PC-9 (cell line): ENCODE results near the gene ESM1. TPM values are rescaled to one million over a fixed set of nuclear protein-coding genes. Genes with fewer than 3 reads are reported as not detected.
"Not testable (repeated sequence)": the region's sequence is repeated elsewhere in the genome, so short reads cannot be mapped to it uniquely, and the experiment has no call there.

Experiments used
- BruUV-seq: library from RNA; stranded (reverse); fragments of 400-500 nt; replicated peaks from 2 replicates; lab custom pipeline; 2021; lab: Mats Ljungman, UMichigan
- CTCF ChIA-PET: fragments of 300-600 bp; sonication (Branson Sonifier 250); formaldehyde crosslinking; loops from one replicate; lab custom pipeline; 2022; ENCODE audit warnings: antibody characterized with exemption; lab: Charles Lee
- POLR2A ChIA-PET: fragments of 300-600 bp; sonication (Branson Sonifier 250); formaldehyde crosslinking; loops from one replicate; lab custom pipeline; 2022; ENCODE audit warnings: antibody characterized with exemption; ENCODE audit not compliant: unreplicated experiment; lab: Charles Lee
- DNase-seq, 2 experiments: peaks; one replicate each; pipeline versions ENCODE4 v3.0.0 to v3.0.0-alpha.2; 2015 to 2022; ENCODE audit warnings: mixed read lengths in 1 of 2
- H2AFZ ChIP-seq: fragments of 200-600 bp; sonication (generic); 2 replicates; pipeline ENCODE4 v1.8.1; 2017; ENCODE audit warnings: antibody characterized with exemption
- H3F3A ChIP-seq: fragments of 200-600 bp; sonication (generic); 2 replicates; pipeline ENCODE4 v1.8.1; 2017; ENCODE audit warnings: antibody characterized with exemption, mild to moderate bottlenecking, low read depth; ENCODE audit not compliant: insufficient read depth
- H3K27ac ChIP-seq: fragments of 200-600 bp; sonication (generic); 2 replicates; pipeline ENCODE4 v1.6.1; 2016; ENCODE audit warnings: mixed run types
- H3K27me3 ChIP-seq: fragments of 200-600 bp; sonication (generic); 2 replicates; pipeline ENCODE4 v1.6.1; 2016; ENCODE audit warnings: low read depth, mixed run types; ENCODE audit not compliant: insufficient read depth
- H3K36me3 ChIP-seq: fragments of 200-600 bp; sonication (generic); 2 replicates; pipeline ENCODE4 v1.6.1; 2016; ENCODE audit warnings: low read depth, mixed run types
- H3K4me1 ChIP-seq: fragments of 200-600 bp; sonication (generic); replicated peaks from 2 replicates; pipeline ENCODE4 v1.6.1; 2016; ENCODE audit warnings: mixed run types; ENCODE audit not compliant: insufficient read depth
- H3K4me2 ChIP-seq: fragments of 200-600 bp; sonication (generic); 2 replicates; pipeline ENCODE4 v1.6.1; 2017; ENCODE audit warnings: mixed run types
- H3K4me3 ChIP-seq: fragments of 200-600 bp; sonication (generic); 2 replicates; pipeline ENCODE4 v1.6.1; 2016; ENCODE audit warnings: mixed run types
- H3K79me2 ChIP-seq: fragments of 200-600 bp; sonication (generic); 2 replicates; pipeline ENCODE4 v1.6.1; 2017; ENCODE audit warnings: low read depth, mixed run types
- H3K9me2 ChIP-seq: fragments of 200-600 bp; sonication (generic); 2 replicates; pipeline ENCODE4 v1.8.1; 2017; ENCODE audit warnings: mild to moderate bottlenecking; ENCODE audit not compliant: insufficient read depth
- H3K9me3 ChIP-seq: fragments of 200-600 bp; sonication (generic); 2 replicates; pipeline ENCODE4 v1.8.1; 2016; ENCODE audit warnings: low read depth; ENCODE audit not compliant: insufficient read depth
- H4K20me1 ChIP-seq: fragments of 200-600 bp; sonication (generic); 2 replicates; pipeline ENCODE4 v1.8.1; 2017; ENCODE audit not compliant: insufficient read depth
- EZH2 ChIP-seq: fragments of 200-600 bp; sonication (generic); IDR thresholded peaks from 2 replicates; pipeline ENCODE4 v1.8.0; 2017; ENCODE audit warnings: antibody characterized with exemption, low read depth
- intact Hi-C: fragments of 100-400 bp; cut with micrococcal nuclease; formaldehyde crosslinking; loops from one replicate; pipeline ENCODE4 v1.10.0; 2022; ENCODE audit not compliant: unreplicated experiment
- total RNA-seq: library from RNA; stranded (reverse); gene quantifications from 2 replicates; pipeline ENCODE4 v1.2.3, GENCODE V29; 2021
- TF ChIP-seq, protein P1 (sequence below): fragments of 200-600 bp; sonication (generic); conservative IDR thresholded peaks from 2 replicates; pipeline ENCODE4 v1.6.1; 2017; ENCODE audit warnings: mixed run types, antibody characterized with exemption, mild to moderate bottlenecking, moderate library complexity

ESM1 gene
- total RNA-seq, 1 experiment from 2014 or later, result 0.15 TPM

DNA sequence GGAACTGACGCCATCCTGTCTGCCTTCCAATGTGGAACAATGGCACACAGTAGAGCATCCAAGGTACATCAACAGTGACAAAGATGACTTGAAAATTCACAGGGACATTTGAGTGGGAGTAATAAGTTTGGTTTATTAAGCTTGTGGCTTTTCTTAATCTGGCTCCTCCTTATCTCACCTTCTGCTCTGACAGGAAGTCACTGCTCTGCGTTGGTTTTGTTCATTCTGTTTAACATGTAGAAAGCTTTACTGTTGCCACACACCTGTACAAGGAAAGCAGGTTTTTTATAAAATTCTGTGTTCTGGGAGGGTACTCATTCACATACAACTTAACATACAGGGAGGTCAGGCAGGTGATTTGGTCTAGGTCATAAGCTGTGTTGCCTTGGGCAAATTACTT lies 37.1 kb upstream of the ESM1 start:
- no peaks in the 10 kb centered on the region for H3F3A ChIP-seq
- TF ChIP-seq EZH2, result no peak
- TF ChIP-seq, protein P1, sequence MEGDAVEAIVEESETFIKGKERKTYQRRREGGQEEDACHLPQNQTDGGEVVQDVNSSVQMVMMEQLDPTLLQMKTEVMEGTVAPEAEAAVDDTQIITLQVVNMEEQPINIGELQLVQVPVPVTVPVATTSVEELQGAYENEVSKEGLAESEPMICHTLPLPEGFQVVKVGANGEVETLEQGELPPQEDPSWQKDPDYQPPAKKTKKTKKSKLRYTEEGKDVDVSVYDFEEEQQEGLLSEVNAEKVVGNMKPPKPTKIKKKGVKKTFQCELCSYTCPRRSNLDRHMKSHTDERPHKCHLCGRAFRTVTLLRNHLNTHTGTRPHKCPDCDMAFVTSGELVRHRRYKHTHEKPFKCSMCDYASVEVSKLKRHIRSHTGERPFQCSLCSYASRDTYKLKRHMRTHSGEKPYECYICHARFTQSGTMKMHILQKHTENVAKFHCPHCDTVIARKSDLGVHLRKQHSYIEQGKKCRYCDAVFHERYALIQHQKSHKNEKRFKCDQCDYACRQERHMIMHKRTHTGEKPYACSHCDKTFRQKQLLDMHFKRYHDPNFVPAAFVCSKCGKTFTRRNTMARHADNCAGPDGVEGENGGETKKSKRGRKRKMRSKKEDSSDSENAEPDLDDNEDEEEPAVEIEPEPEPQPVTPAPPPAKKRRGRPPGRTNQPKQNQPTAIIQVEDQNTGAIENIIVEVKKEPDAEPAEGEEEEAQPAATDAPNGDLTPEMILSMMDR, result no peak
- H4K20me1 ChIP-seq, result no peaks in the 10 kb centered on the region
- H3K79me2 ChIP-seq, result no peaks in the 10 kb centered on the region
- no peak overlapping the region for H3K27ac ChIP-seq
- BruUV-seq, result no TSS peak
- H3K9me2 ChIP-seq, result no peaks in the 10 kb centered on the region
- H3K9me3 ChIP-seq, result no peaks in the 10 kb centered on the region
- peaks cover 60% of the 10 kb centered on the region for H3K27me3 ChIP-seq
- DNase-seq, result no peak
- H3K4me2 ChIP-seq, result no peak overlapping the region
- ChIA-PET CTCF (no interaction called here), POLR2A (no interaction called here)
- H3K4me3 ChIP-seq, result no peak overlapping the region
- no peaks in the 10 kb centered on the region for H3K4me1 ChIP-seq
- no peaks in the 10 kb centered on the region for H3K36me3 ChIP-seq
- no peak overlapping the region for H2AFZ ChIP-seq
- intact Hi-C loops, result no loop called here

DNA sequence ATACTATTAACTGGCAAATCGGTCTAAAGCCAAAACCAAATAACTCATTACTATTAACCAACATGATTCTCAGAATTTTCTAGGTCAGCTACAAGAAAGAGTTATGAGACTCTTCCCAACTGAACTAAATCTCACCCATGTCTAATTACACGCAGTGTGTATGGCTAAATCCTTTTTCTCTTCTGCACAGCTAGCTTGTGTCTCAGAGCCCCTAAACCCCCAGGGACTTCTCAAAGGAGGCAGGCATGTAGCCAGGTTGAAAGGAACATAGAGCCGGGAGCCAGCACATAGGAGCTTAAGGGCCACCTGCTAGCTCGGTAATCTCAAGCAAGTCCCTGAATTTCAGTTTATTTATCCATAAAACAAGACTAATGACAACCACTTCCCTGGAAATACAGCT lies 36.4 kb upstream of the ESM1 start:
- intact Hi-C loops, result no loop called here
- Histone ChIP-seq H2AFZ (no peak overlapping the region), H3K27me3 (peaks cover 55% of the 10 kb centered on the region), H3K27ac (no peak overlapping the region), H4K20me1 (no peaks in the 10 kb centered on the region), H3K36me3 (no peaks in the 10 kb centered on the region), H3K79me2 (no peaks in the 10 kb centered on the region), H3K4me2 (no peak overlapping the region), H3F3A (no peaks in the 10 kb centered on the region), H3K9me2 (no peaks in the 10 kb centered on the region), H3K9me3 (no peaks in the 10 kb centered on the region), H3K4me3 (no peak overlapping the region), H3K4me1 (no peaks in the 10 kb centered on the region)
- BruUV-seq, result no TSS peak
- CTCF ChIA-PET, result no interaction called here
- TF ChIP-seq, protein P1, result no peak
- TF ChIP-seq EZH2, result no peak
- DNase-seq, result no peak
- POLR2A ChIA-PET, result no interaction called here

DNA sequence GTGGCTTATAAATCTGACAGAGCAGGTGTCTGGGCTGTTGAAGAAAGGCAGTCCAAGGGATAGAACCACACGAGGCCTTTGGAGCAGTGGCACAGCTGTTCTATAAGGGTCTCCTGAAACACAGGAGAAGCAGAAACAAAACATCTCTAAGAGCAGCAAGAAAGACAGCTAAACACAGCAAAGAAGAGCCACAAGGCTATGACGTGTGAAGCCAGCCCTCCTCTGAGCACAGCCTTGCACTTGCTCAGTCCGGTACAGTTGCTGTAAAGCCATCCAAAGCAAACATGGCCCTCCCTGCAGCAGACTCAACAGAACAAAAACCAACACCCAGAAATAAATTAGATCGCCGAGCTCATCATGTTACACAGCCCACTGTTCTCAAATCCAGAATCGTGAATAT lies 36.0 kb upstream of the ESM1 start:
- POLR2A ChIA-PET, result no interaction called here
- H3K4me2 ChIP-seq, result no peak overlapping the region
- H2AFZ ChIP-seq, result no peak overlapping the region
- intact Hi-C loops, result no loop called here
- no peaks in the 10 kb centered on the region for H3K9me3 ChIP-seq
- H3K9me2 ChIP-seq, result no peaks in the 10 kb centered on the region
- H4K20me1 ChIP-seq, result no peaks in the 10 kb centered on the region
- no peak overlapping the region for H3K27ac ChIP-seq
- H3K79me2 ChIP-seq, result no peaks in the 10 kb centered on the region
- CTCF ChIA-PET, result no interaction called here
- TF ChIP-seq, protein P1, result no peak
- no peak for TF ChIP-seq EZH2
- no TSS peak for BruUV-seq
- peaks cover 51% of the 10 kb centered on the region for H3K27me3 ChIP-seq
- H3K4me1 ChIP-seq, result no peaks in the 10 kb centered on the region
- no peak overlapping the region for H3K4me3 ChIP-seq
- no peaks in the 10 kb centered on the region for H3F3A ChIP-seq
- no peak for DNase-seq
- H3K36me3 ChIP-seq, result no peaks in the 10 kb centered on the region

DNA sequence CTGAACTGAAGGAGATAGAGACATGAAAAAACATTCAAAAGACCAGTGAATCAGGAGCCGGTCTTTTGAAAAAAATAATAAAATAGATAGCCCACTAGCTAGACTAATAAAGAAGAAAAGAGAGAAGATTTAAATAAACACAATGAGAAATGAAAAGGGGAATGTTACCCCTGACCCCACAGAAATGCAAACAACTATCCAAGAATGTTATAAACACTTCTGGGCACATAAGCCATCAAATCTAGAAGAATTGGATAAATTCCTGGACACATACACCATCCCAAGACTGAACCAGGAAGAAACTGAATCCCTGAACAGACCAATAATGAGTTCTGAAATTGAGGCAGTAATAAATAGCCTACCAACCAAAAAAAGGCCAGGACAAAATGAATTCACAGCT lies 24.8 kb upstream of the ESM1 start:
- H3K9me2 ChIP-seq, H3F3A ChIP-seq, H3K4me2 ChIP-seq, H3K36me3 ChIP-seq, H3K4me3 ChIP-seq, DNase-seq, H3K4me1 ChIP-seq, CTCF ChIA-PET, H3K9me3 ChIP-seq, H3K79me2 ChIP-seq, BruUV-seq, H2AFZ ChIP-seq, intact Hi-C loops, H4K20me1 ChIP-seq, H3K27me3 ChIP-seq, POLR2A ChIA-PET, H3K27ac ChIP-seq: not testable (repeated sequence)
